ENCODE data around the gene MRO.

DNA sequence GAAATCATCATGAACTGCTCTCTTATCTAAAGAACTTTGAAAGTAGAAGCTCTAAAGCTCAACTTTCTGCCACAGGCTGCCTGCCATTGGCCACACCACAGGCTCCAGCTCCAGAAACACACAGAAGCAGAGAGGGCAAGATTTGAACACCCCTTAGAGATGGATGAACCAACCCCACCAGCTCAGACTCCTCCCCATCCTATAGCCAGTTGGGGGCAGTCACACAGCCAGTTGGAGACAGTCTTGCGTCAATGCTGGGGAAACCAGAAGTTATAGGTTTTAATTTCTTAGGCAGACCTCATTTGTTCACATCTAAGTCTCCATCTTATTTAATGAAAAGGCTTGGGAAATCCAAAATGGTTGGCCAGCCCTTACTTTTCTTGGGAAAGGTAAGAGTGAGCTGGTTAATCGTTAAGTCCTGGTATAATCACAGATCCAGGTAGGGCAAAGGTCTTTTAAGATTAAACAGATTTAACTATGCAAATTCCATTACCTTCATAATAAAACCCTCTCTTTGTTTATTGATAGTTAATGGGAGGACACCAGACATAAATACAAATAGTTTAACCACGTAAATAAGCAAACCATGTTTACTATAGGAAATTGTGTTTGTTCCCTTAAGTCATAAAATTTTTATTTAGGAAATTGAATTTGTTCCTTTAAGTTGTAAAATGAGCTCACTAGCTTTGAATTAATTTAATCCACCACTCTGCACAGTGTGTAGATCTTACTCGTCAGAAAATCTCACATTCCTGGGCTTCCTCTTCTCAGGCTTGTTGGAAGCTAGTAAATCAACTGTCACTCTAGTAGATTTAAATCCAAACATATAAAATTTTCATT is 28.0 kb downstream of the MRO start:
- TF ChIP-seq POLR2AphosphoS5 (IDR thresholded peaks at IDR 0.05; ENCODE audit: low read depth, low read length), result no peak
- TF ChIP-seq POLR2A (IDR thresholded peaks at IDR 0.05; ENCODE audit: low read depth, low read length), result no peak
